ENCODE results near the gene TMC6. TPM values are rescaled to one million over a fixed set of nuclear protein-coding genes. Genes with fewer than 3 reads are reported as not detected.
"Not testable (repeated sequence)": the region's sequence is repeated elsewhere in the genome, so short reads cannot be mapped to it uniquely, and the experiment has no call there.

The TMC6 gene
- total RNA-seq, 2 donors from 2014 or later = 143 to 149 TPM

DNA sequence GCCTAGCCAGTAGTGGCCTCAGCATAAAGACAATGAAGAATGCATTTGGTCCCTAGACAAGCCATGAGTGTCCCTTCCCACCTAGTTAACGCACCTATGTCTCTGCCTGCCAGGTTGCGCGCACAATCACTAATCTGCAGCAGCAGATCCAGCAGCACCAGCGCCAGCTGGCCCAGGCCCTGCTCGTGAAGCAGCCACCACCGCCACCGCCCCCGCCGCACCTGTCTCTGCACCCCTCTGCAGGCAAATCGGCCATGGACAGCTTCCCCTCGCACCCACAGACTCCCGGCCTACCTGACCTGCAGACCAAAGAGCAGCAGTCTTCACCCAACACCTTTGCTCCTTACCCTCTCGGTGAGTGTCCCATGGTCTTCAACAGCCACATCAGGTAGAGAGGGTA is 41.8 kb downstream of the TMC6 start:
- Mint-ChIP-seq H3K27me3 (ENCODE audit: insufficient read depth) (no peaks in the 10 kb centered on the region), H3K4me1 (no peaks in the 10 kb centered on the region), H3K4me3 (no peak overlapping the region), H3K36me3 (ENCODE audit: low read depth) (peaks cover 63% of the 10 kb centered on the region), H3K27ac (no peak overlapping the region), H3K9me3 (no peaks in the 10 kb centered on the region)
- Histone ChIP-seq H3K9ac (ENCODE audit: extremely low read depth, low read length, poor library complexity, severe bottlenecking) (no peak overlapping the region), H3K36me3 (ENCODE audit: control insufficient read depth, insufficient read depth, low read length) (peaks cover 73% of the 10 kb centered on the region), H3K27ac (ENCODE audit: low read depth, low read length) (no peak overlapping the region), H3K9me3 (ENCODE audit: control insufficient read depth, low read length) (no peaks in the 10 kb centered on the region), H3K4me1 (ENCODE audit: control insufficient read depth, insufficient read depth, low read length) (no peaks in the 10 kb centered on the region), H3K4me3 (ENCODE audit: low read length) (no peak overlapping the region), H3K27me3 (ENCODE audit: control insufficient read depth, insufficient read depth, low read length, poor library complexity, severe bottlenecking) (no peaks in the 10 kb centered on the region)
- TF ChIP-seq CTCF (conservative IDR thresholded peaks at IDR 0.05) = no peak
- no peak for DNase-seq
- WGBS, 2 experiments (ENCODE audit: insufficient coverage in 1 of 2, insufficient read length in 1 of 2) = 96 to 99% methylated on average over 12 to 13 of the region's 13 CpGs

DNA sequence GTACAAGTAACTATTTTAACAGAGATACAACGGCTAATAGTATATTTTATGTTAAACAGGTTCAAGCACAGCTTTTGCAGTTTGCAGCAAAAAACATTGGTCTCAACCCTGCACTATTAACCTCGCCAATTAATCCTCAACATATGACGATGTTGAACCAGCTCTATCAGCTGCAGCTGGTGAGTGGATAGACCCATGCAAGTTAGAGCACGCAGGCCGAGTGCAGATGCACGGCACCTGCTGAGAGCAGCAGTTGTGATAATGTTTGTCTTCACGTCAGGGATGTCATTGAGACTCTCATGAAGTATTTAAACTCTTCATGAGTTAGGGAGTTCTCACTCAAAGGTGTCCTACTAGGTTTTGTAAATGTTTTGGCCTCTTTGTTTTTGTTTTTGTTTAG is 45.6 kb downstream of the TMC6 start:
- no peaks in the 10 kb centered on the region for H3K27me3 Mint-ChIP-seq (ENCODE audit: insufficient read depth)
- H3K4me3 ChIP-seq (ENCODE audit: low read length) = no peak overlapping the region
- no peaks in the 10 kb centered on the region for H3K4me1 ChIP-seq (ENCODE audit: control insufficient read depth, insufficient read depth, low read length)
- no peak overlapping the region for H3K27ac ChIP-seq (ENCODE audit: low read depth, low read length)
- no peak overlapping the region for H3K4me3 Mint-ChIP-seq
- no peaks in the 10 kb centered on the region for H3K9me3 ChIP-seq (ENCODE audit: control insufficient read depth, low read length)
- H3K9ac ChIP-seq (ENCODE audit: extremely low read depth, low read length, poor library complexity, severe bottlenecking) = no peak overlapping the region
- DNase-seq = no peak
- H3K27ac Mint-ChIP-seq = no peak overlapping the region
- WGBS, 2 experiments (ENCODE audit: insufficient coverage in 1 of 2, insufficient read length in 1 of 2) = 92 to 98% methylated on average over 6 to 7 of the region's 7 CpGs
- no peaks in the 10 kb centered on the region for H3K4me1 Mint-ChIP-seq
- H3K27me3 ChIP-seq (ENCODE audit: control insufficient read depth, insufficient read depth, low read length, poor library complexity, severe bottlenecking) = no peaks in the 10 kb centered on the region
- H3K9me3 Mint-ChIP-seq = no peaks in the 10 kb centered on the region
- peaks cover 61% of the 10 kb centered on the region for H3K36me3 Mint-ChIP-seq (ENCODE audit: low read depth)
- H3K36me3 ChIP-seq (ENCODE audit: control insufficient read depth, insufficient read depth, low read length) = peaks cover 70% of the 10 kb centered on the region
- no peak for TF ChIP-seq CTCF (conservative IDR thresholded peaks at IDR 0.05)

- H3K9ac ChIP-seq (ENCODE audit: extremely low read depth, low read length, poor library complexity, severe bottlenecking); H3K4me3 Mint-ChIP-seq; H3K9me3 ChIP-seq (ENCODE audit: control insufficient read depth, low read length); DNase-seq; H3K4me1 ChIP-seq (ENCODE audit: control insufficient read depth, insufficient read depth, low read length); H3K4me3 ChIP-seq (ENCODE audit: low read length); H3K27me3 Mint-ChIP-seq (ENCODE audit: insufficient read depth); H3K27ac ChIP-seq (ENCODE audit: low read depth, low read length); H3K9me3 Mint-ChIP-seq; H3K27ac Mint-ChIP-seq; H3K4me1 Mint-ChIP-seq; H3K27me3 ChIP-seq (ENCODE audit: control insufficient read depth, insufficient read depth, low read length, poor library complexity, severe bottlenecking): not testable (repeated sequence)
- 96% methylated on average over 5 of the region's 5 CpGs; no CpG with 5 or more reads in 1 of the 2 experiments for WGBS, 2 experiments (ENCODE audit: insufficient coverage in 1 of 2, insufficient read length in 1 of 2)
- peaks cover 70% of the 10 kb centered on the region for H3K36me3 ChIP-seq (ENCODE audit: control insufficient read depth, insufficient read depth, low read length)
- peaks cover 62% of the 10 kb centered on the region for H3K36me3 Mint-ChIP-seq (ENCODE audit: low read depth)
These were observed 46.1 kb downstream of the TMC6 start for GRCh38 chr17:78082355-78082872.

GRCh38 chr17:78081551-78081950 is 47.0 kb downstream of the TMC6 start:
- Histone ChIP-seq H3K36me3 (ENCODE audit: control insufficient read depth, insufficient read depth, low read length) (peaks cover 71% of the 10 kb centered on the region), H3K9ac (ENCODE audit: extremely low read depth, low read length, poor library complexity, severe bottlenecking) (no peak overlapping the region)
- no peaks in the 10 kb centered on the region for H3K4me1 Mint-ChIP-seq

More at GRCh38 chr17:78081551-78081950, 47.0 kb downstream of the TMC6 start:
- TF ChIP-seq CTCF (conservative IDR thresholded peaks at IDR 0.05) = no peak
- Mint-ChIP-seq H3K4me3 (no peak overlapping the region), H3K9me3 (no peaks in the 10 kb centered on the region), H3K36me3 (ENCODE audit: low read depth) (peaks cover 61% of the 10 kb centered on the region), H3K27me3 (ENCODE audit: insufficient read depth) (no peaks in the 10 kb centered on the region), H3K27ac (no peak overlapping the region)
- Histone ChIP-seq H3K9me3 (ENCODE audit: control insufficient read depth, low read length) (no peaks in the 10 kb centered on the region), H3K4me1 (ENCODE audit: control insufficient read depth, insufficient read depth, low read length) (no peaks in the 10 kb centered on the region), H3K4me3 (ENCODE audit: low read length) (no peak overlapping the region), H3K27me3 (ENCODE audit: control insufficient read depth, insufficient read depth, low read length, poor library complexity, severe bottlenecking) (no peaks in the 10 kb centered on the region), H3K27ac (ENCODE audit: low read depth, low read length) (no peak overlapping the region)
- DNase-seq = no peak
- 90 to 96% methylated on average over 2 to 3 of the region's 3 CpGs for WGBS, 2 experiments (ENCODE audit: insufficient coverage in 1 of 2, insufficient read length in 1 of 2)

All from endodermal cell (in vitro differentiated cells).